ENCODE measurements around the gene WSB1. TPM values are rescaled to one million over a fixed set of nuclear protein-coding genes. Genes with fewer than 3 reads are reported as not detected.

Gene WSB1
- total RNA-seq, 4 donors from 2014 or later: 74.2 to 200 (median 133) TPM

Small RNA genes lying within 50 kb of the gene (small RNA-seq; reads per million reads assigned to genes)
- gene MIR4522: 0 reads per million in 4 donors

Other genes with a start within 250 kb of the WSB1 start
- gene KSR1, start 162.3 kb downstream of the WSB1 start, total RNA-seq: 10 to 100 TPM in 3 of 4 donors, 1 to 10 TPM in 1; 10.0 to 15.2 (median 13.9) TPM

Data from gastroesophageal sphincter (tissue), 4 donors.